GM19455 (cell line): ENCODE results near the gene GJC1.
"Not testable (repeated sequence)": the region's sequence is repeated elsewhere in the genome, so short reads cannot be mapped to it uniquely, and the experiment has no call there.

Source experiments
- ATAC-seq: cut with Tn5 transposase; IDR thresholded peaks from one replicate; pipeline ENCODE4 v1.9.1; 2021; ENCODE audit not compliant: unreplicated experiment

GJC1 gene

DNA sequence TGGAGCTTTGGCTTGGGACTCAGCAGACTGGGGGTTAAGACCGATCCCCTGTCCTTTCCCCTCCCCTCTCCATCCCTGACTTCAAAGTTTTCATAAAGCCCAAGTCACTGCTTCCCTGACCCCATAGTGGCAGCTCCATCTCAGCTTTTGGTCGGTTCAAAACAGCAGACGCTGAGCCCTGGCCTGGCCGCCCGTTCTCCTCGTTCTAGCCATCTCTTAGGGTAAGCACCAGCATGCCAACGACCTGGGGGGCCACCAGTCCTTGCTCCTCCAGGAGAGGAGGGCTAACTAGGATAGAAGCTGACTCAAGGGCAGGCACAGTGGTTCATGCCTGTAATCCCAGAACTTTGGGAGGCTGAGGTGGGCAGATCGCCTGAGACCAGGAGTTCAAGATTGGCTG is 16.1 kb upstream of the GJC1 start:
- no peak for ATAC-seq

DNA sequence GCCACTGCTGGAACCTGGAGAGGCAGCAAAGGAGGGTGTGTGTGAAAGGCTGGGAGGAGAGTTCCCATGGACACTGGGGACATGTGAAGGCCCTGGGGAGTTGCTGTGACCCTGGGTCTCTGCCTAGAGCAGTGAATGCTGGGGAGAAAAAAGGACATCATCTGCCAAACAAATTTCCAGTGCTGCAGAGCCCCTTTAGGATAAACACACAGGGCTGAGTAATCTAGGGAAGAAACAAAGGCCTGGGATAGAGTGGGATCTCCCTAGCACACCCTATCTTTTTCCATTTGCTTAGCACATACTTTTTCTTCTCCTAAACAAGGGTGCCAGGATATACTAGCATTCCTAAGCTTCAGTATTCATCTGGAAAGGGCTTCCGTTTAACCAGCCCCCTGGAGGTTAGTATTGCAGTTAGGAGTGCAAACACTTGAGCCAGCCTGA is 14.3 kb upstream of the GJC1 start:
- no peak for ATAC-seq

DNA sequence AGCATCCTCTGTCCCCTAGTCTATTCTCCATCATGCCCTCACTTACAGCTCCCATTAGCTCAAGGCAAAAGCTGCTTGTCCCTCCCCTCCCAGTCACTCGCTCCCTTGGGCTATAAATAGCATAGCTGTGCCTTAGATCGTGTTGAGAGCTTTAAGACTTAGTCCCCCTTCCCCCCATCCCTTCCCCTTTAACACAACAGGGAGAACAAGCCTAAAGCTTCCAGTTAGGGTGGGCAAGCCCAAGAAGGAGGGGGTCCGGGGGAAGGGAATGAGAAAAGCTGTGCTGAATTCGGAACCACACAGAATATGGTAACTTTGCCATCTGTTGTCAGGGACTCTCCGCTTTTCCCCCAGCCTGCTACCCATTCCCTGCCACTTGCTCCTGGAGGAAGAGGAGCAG is 12.7 kb upstream of the GJC1 start:
- ATAC-seq: no peak

DNA sequence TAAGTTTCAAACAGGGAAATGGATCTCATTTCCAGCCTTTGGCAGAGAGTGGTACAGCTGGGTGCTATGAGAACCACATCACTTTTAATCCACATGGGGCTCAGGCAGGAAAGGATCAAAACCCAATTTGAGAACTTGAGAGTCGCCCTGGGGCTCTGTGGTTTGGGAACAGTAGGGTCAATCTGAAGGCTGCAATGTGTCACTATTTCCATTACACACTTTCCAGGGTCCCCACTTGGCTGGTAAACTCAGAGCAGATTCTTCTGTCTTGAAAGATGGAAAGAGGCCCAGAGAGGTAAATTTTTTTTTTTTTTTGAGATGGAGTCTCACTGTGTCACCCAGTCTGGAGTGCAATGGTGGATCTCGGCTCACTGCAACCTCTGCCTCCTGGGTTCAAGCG is 10.8 kb upstream of the GJC1 start:
- ATAC-seq: no peak

DNA sequence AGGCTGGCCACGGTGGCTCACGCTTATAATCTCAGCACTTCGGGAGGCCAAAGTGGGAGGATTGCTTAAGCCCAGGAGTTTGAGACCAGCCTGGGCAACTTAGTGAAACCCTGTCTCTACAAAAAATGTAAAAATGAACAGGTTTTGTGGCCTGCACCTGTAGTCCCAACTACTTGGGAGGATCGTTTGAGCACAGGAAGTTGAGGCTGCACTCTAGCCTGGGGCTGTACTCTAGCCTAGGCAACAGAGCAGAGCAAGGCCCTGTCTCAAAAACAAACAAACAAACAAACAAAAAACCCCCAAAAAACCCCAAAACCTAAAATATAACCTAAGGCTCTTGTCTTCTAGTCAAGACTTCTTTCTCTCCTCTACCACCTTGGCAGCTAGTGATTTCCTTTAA is 10.2 kb upstream of the GJC1 start:
- no peak for ATAC-seq

DNA sequence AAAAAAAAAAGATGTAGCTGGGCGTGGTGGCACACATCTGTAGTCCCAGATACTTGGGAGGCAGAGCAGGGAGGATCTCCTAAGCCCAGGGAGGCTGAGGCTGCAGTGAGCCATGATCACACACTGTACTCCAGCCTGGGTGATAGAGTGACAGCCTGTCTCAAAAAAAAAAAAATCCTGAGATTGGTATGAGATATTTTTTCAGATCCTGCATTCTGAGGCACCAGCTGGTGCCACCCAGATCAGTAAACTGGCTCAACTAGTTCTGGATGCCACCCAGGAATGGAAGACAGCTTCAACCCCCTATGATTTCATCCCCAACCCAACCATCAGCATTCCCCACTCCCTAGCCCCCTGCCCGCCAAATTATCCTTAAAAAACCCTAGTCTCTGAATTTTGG is 7.1 kb upstream of the GJC1 start:
- no peak for ATAC-seq

DNA sequence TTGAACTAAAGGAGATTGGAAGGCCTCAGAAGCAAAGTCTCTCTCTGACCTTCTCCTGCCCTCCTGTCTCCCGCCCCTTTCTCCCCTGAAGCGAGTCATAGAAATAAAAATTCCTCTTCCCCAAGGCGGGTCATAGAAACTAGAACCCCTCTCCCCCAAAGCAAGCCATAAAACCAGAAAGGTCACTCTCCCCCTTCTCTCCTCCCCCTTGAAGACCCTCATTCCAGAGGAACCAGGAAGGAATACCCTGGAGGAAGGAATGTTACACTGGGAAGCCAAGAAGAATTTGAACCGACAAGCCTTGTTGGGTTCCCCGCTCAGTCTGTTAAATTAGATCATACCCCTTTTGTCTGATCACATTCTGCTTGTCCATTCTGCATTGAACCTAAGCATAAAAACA is 2.7 kb upstream of the GJC1 start:
- ATAC-seq: no peak

DNA sequence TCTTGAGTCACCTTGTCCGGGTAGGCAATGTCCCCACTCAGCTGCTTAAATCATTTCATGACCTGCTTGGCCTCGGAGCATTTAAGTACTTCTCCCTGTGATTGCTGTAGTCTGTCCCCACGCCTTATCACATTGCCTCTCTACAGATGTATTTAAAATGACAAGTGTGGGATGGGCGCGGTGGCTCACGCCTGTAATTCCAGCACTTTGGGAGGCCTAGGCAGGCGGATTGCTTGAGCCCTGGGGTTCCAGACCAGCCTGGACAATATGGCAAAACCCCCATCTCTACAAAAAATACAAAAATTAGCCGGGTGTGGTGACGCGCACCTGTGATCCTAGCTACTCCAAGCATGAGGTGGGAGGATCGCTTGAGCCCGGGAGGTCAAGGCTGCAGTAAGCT is 1.3 kb upstream of the GJC1 start:
- ATAC-seq: no peak

DNA sequence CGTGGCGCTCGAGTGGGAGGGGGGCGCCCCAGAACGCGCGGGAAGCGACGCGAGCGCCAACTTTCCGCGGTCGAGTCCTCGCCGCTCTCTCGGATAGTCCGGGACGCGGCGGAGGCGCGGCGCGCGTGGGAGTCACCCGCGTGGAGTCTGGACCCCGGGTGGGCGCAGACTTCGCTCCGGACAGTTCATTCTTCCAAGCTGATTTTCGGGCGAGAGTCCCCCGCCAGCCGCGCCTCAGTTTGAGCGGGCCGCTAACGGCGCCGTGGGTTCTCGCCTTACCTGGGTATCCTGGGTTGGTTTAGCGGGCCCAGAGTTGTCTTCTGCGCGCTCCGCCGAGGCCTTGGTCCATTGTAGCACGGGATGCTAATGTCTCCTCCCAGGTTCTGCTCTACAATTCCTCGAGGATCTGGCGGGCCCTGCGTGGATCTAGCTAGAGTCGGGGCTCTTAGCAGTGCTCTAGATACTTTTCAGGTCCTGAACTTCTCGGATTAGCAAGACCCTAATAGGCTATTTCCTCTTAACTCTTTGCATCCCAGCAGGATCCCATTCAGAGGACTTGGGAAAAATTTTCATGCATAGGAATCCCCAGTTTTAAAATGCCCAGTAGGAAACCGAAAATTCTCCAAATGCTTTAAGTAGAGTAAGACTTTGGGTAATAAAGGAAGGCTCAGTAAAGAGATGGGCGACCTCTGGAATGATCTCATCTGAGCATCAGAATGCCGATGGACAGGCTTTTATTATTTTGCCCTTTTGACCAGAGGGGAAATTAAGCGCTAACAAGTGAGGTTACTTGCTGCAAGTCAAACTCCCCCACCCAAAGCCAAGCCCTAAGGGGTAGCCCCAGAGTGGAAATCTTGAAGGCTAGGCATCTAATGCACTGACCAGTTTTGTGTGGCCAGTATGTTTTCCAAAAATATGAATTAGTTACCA is 537 bp upstream of the GJC1 start:
- ATAC-seq: no peak

DNA sequence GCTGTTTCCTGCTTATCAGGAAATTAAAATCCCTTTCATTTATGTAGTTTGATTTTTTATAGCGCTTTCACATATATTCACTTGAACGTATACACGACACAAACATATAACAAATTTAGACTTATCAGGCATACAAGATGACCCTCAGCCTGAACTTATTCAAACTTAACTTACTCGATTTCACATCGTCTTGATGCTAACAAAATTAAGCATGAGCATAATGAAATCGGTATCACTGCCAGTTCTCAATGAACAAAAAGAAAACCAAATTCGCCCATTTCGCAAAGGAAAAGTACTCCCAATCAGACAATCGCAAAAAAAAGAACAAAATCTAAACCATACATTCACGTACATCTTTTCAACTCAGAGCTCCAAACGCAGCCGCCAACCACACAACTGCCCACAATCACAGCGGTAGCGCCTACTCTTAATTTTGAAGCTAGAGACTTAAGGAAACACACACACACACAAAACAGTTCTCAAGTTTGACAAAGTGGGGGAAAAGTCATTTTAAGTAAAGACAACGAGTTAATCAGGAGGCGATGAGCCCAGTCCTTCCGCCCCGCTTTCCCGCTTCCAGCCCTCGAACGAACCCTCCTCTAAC is 1.1 kb downstream of the GJC1 start:
- ATAC-seq: no peak

DNA sequence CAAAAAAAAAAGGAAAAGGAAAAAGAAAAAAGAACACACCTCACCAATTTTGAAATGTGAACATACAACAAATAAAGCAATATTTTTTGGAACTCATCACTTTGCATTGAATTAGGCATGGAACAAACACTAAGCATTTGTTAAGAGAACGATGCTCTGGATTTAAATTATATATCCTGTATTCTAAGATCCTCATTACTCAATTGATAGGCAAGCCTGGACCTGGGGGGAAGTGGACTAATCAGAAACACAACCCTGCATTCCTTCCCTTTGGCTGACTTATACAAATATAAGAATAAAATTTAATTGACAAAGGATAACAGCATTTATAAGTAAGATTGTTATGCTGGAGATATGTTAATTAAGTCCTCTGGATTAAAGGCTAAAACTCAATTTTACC is 2.2 kb downstream of the GJC1 start:
- ATAC-seq: no peak

DNA sequence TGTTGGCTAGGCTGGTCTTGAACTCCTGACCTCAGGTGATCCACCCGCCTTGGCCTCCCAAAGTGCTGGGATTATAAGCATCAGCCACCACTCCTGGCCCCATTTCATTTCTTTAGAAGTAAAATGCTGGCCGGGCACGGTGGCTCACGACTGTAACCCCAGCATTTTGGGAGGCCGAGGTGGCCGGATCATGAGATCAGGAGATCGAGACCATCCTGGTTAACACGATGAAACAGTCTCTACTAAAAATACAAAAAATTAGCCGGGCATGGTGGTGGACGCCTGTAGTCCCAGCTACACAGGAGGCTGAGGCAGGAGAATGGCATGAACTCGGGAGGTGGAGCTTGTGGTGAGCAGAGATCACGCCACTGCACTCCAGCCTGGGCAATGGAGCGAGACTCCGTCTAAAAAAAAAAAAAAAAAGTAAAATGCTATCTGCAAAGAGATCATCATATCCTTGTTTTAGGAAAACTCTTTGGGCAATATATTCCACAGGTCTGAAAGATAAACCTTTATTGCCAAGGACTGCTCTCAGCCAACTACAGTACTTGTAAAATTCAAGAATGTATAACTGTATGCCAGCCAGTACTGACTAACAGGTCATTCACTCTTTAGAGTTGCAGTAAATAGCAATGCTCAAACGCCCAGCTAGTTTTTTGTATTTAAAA is 3.8 kb downstream of the GJC1 start:
- no peak for ATAC-seq

DNA sequence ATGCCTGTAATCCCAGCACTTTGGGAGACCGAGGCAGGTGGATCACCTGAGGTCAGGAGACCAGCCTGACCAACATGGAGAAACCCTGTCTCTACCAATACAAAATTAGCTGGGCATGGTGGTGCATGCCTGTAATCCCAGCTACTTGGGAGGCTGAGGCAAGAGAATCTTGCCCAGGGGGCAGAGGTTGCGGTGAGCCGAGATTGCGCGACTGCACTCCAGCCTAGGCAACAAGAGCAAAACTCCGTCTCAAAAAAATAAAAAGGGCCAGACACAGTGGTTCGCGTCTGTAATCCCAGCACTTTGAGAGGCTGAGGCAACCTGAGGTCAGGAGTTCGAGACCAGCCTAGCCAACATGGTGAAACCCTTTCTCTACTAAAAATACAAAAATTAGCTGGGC is 4.9 kb downstream of the GJC1 start:
- ATAC-seq: not testable (repeated sequence)

DNA sequence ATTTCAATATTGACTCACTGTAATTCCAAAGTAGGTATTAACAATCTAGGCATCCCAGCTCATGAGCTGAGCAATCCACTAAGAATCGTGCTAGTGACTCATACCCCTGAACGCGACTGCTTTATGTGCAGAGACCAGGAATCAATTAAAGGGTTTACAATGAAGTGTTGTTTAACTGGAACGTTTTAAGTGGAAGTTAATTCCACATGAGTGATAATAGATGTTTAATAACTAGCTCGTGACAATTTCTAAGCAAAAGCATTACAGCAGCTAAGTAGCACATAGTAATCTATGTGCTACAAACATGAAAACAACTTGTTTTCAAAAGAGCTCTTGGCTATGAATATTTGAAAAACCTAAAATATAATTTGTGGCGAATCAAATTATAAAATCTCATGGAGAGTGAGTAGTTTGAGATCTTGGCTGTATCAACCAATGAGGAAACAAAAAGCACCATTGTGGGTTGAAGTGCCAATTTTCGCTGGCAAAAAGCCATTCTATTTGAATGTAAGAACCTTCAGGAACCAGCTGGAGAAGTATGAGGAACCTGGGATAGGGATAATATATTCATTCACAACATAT is 9.4 kb downstream of the GJC1 start:
- ATAC-seq: no peak

DNA sequence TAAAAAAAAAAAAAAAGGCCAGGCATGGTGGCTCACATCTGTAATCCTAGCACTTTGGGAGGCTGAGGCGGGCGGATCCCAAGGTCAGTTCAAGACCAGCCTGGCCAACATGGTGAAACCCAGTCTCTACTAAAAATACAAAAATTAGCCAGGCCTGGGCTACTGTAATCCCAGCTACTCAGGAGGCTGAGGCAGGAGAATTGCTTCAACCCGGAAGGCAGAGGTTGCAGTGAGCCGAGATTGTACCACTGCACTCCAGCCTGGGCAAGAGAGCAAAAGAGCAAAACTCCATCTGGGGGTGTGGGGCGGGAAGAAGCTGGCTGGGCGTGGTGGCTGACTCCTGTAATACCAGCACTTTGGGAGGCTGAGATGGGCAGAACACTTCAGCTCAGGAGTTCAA is 11.6 kb downstream of the GJC1 start:
- ATAC-seq: not testable (repeated sequence)

DNA sequence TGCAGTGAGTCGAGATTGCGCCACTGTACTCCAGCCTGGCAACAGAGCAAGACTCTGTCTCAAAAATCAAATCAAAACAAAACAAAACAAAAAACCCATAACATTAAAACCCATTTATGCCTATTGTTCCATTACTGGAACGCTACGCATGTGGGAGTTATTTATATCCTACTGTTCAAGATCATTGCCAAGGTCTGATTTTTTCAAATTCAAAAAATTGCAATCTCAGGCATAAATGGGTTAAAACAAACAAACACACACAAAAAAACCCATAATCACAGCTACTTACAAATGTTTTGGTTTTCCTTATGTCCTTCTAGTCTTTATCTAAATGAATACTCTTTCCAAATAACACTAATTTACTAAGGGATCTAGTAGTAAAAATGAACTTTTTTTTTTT is 17.8 kb downstream of the GJC1 start:
- no peak for ATAC-seq

DNA sequence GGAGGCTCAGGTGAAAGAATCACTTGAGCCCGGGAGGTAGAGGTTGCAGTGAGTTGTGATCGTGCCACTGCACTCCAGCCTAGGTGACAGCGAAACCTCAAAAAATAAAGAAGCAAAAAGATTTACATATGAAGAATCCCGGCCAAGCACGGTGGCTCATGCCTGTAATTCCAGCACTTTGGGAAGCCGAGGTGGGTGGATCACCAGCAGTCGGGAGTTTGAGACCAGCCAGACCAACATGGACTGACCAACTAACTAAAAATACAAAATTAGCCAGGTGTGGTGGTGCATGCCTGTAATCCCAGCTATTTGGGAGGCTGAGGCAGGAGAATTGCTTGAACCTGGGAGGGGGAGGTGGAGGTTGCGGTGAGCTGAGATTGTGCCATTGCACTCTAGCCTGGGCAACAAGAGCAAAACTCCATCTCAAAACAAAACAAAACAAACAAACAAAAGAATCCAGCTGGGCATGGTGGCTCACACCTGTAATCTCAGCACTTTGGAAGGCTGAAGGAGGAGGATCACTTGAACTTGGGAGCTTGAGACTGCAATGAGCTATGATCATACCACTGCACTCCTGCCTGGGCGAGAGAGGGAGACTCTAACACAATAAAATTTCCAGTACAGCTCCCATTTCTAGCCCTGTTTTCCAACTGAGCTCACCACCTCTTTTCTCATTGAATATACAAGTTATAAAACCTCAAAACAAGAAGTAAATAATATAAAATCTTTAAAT is 21.3 kb downstream of the GJC1 start:
- not testable (repeated sequence) for ATAC-seq

DNA sequence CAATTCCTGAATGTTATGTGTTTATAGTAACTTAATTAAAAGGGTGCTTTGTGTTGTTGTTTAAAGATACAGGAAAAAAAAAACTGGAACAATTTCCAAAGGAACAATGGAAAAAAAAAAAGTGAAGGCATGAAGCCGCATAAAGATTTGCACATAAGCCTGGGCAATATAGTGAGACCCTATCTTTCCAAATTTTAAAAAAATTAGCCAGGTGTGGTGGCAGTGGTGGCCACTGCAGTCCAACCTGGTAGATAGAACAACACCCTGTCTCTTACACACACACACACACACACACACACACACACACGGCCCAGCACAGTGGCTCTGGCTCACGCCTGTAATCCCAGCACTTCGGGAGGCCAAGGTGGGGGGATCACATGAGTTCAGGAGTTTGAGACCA is 21.9 kb downstream of the GJC1 start:
- ATAC-seq: no peak

DNA sequence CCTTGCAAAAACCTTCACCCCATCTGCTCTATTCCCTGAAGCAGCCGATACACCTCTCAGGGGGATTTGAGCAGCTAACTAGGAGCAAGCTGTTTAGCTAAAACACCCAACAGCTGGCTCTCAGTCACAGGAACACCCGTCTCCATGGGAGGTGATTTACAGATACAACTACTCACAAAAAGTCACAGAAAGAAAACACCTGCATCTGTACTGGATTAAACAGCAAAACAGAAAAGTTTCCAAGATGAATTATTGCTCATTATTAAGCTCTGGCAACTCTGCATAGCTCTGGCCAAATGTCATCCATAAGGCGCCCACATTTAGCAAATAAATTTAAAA is 22.3 kb downstream of the GJC1 start:
- no peak for ATAC-seq

DNA sequence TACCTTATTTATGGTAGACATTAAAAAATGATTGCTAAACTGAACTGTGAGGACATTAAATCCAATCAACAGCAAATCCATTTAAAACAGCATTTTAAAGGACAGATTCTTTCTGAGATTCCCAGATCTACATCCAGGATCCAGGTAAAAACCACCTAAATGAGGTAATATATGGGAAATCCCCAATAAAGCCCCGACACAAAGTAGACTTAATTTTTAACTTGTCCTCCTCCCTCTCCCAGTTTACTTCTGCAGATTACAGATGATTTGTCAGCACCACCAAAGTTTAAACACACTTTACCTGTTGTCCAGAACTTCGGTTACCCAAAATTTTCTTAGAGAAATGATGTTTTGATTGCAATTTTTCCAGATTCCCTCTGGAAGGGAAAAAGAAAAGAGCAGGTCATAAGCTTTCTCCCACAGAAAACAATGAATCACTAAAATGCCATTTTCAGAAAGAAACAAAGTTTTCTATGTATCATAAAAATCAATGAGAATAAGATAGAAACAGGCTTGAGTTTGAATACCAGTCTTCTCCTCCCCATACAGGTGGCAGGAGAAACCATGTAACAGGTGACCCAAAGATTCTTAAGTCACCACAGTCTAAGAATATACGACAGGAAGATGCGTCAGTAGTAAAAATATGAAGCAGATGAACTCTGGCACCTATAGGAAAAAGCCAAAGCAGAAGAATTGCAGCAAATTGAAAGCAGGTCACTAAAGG is 22.8 kb downstream of the GJC1 start:
- no peak for ATAC-seq
